ENCODE measurements around the gene SULT2A1.
"Not testable (repeated sequence)": the region's sequence is repeated elsewhere in the genome, so short reads cannot be mapped to it uniquely, and the experiment has no call there.

SULT2A1 gene, protein sequence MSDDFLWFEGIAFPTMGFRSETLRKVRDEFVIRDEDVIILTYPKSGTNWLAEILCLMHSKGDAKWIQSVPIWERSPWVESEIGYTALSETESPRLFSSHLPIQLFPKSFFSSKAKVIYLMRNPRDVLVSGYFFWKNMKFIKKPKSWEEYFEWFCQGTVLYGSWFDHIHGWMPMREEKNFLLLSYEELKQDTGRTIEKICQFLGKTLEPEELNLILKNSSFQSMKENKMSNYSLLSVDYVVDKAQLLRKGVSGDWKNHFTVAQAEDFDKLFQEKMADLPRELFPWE

DNA sequence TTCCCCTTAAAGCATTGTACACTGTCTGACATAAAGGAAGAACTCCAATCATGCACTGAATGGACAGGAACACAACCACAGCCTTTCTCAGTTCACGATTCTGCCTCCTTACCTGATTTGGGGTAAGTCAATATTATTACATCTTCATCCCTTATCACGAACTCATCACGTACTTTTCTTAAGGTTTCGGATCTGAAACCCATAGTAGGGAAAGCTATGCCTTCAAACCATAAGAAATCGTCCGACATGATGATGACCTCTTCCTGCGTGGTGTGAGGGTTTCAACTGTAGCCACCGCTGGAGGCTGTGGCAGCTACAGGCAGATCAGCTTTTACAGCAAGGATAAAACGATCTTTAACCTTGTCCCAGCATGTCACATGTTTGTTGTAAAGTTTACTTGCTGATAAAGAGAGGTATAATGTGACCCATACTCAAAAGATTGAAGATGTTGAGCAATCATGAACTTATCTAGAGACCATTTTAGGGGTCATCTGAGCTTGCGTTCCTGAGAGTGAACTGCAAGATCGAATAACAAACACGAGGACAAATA lies at the start of gene SULT2A1:
Gene SULT2A1 (minus strand): TSS at position 306 of the 550 bp plus-strand sequence. CDS start 58 bp downstream, at position 248.
- H3K4me3 ChIP-seq (ENCODE audit: low read depth, low read length) = no peak within 1 kb of the TSS
- DNase-seq (ENCODE audit: low read depth) = no peak

DNA sequence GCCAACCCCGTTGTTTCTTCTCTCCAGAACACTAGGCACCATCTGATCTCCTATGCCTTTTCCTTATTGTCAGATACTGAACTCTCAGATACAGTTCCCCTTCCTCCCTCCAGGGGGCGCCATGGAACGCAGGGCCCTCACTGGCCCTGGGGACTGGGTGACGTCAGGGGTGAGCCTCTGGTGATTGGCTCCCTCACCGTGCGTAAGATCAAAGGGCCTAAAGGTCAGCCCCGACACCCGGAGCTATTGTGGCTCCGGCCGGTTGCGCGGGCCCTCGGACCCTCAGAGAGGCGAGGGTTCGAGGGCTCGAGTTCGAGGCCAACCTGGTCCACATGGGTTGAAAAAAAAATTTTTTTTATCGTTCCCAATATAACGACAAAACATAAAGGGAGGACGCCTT lies 42.5 kb upstream of the SULT2A1 start:
- not testable (repeated sequence) for DNase-seq (ENCODE audit: low read depth); H3K4me3 ChIP-seq (ENCODE audit: low read depth, low read length)

DNA sequence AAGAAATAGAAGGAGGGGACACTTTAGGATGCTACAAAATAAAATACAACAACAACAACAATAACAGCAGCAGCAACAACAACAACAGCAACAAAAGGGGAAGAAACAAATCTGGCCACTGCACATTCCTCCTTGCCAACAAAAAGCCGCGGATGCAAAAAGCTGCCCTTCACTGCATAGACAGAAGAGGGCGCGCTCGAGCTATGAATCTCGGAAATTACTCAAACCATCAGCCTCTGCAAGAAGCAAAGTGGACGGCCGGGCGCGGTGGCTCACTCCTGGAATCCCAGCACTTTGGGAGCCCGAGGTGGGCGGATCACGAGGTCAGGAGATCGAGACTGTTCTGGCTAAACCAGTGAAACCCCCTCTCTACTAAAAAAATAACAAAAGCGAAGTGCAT lies 34.0 kb upstream of the SULT2A1 start:
- H3K4me3 ChIP-seq (ENCODE audit: low read depth, low read length); DNase-seq (ENCODE audit: low read depth): not testable (repeated sequence)

DNA sequence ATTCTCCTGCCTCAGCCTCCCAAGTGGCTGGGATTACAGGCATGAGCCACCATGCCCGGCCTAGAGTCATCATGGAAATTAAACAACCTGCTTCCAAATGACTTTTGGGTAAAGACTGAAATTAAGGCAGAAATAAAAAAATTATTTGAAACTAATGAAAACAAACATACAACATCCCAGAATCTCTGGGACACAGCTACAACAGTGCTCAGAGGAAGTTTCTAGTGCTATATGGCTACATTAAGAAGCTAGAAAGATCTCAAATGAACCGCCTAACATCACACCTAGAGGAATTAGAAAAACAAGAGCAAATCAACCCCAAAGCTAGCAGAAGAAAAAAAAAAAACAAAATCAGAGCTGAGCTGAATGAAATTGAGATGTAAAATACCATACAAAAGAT lies 24.1 kb upstream of the SULT2A1 start:
- not testable (repeated sequence) for H3K4me3 ChIP-seq (ENCODE audit: low read depth, low read length); DNase-seq (ENCODE audit: low read depth)

DNA sequence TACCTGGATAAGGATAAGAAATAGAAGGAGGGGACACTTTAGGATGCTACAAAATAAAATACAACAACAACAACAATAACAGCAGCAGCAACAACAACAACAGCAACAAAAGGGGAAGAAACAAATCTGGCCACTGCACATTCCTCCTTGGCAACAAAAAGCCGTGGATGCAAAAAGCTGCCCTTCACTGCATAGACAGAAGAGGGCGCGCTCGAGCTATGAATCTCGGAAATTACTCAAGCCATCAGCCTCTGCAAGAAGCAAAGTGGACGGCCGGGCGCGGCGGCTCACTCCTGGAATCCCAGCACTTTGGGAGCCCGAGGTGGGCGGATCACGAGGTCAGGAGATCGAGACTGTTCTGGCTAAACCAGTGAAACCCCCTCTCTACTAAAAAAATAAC lies 23.2 kb upstream of the SULT2A1 start:
- not testable (repeated sequence) for H3K4me3 ChIP-seq (ENCODE audit: low read depth, low read length); DNase-seq (ENCODE audit: low read depth)

DNA sequence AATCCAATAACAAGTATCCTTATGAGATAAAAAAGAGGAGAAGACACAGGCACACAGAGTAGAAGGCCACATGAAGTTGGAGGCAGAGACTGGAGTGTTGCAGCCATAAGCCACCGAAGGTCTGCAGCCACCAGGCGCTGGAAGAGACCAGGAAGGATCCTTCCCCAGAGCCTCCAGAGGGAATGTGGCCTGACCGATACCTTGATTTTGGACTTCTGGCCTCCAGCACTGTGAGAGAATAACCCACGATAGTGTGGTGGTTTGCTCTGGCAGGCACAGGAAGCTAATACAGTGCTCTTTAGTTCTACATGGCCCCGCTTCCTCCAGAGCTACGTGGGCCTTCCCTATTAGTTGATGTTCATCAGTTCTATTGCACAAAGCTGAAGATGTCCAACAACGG lies 15.3 kb upstream of the SULT2A1 start:
- H3K4me3 ChIP-seq (ENCODE audit: low read depth, low read length) = no peak overlapping the region
- no peak for DNase-seq (ENCODE audit: low read depth)

DNA sequence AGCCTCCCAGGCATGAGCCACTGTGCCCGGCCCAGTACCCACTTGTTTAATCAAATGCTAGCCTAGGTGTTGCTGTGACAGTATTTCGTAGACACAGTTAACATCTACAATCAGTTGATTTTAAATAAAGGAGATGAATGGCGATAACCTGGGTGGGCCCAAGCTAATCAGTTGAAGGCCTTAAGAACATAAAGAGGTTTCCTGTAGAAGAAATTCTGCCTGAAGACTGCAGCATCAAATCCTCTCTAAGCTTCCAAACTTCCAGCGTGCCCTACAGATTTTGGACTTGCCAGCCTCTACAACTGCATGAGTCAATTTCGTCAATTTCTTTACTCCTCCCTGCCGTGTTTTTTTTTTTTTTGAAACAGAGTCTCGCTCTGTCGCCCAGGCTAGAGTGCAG lies 13.2 kb upstream of the SULT2A1 start:
- DNase-seq (ENCODE audit: low read depth) = no peak

DNA sequence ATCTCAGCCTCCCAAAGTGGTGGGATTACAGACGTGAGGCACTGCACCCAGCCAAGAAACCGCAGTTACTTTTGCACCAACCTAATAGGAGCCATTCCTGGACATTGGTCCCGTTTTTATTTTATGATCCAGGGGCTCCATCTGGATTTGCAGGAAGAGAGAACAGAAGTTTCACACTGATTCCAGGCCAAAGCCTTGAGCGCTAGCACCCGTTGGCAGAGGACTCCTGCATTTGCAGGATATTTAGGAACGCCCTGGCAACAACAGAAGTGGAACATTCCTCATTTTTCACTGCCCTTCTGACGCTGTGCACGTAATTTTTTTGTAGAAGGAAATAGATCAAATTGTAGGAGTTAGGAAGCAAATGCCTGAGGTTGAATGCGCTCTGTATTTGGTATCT lies 11.7 kb upstream of the SULT2A1 start:
- DNase-seq (ENCODE audit: low read depth) = no peak
- no peak overlapping the region for H3K4me3 ChIP-seq (ENCODE audit: low read depth, low read length)

More for the DNA sequence above, 13.2 kb upstream of the SULT2A1 start:
- H3K4me3 ChIP-seq (ENCODE audit: low read depth, low read length) = no peak overlapping the region

DNA sequence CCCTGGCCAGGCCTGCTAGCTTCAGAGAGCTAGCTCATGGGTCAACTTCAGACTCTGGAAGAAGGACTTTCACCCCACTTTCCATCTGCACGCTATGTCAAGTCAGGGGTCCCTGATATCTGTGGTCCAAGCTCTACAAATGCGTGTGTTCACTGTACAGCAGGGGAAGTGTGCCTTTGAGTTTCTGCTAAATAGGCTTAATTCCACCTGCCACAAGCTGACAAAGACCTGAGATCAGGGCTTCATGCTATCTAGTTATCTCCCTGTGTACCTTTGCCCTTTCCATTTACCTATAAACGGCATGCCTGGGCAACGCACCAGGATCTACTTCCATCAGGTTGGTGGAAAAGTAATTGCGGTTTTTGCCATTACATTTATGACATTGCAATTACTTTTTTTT lies 10.7 kb upstream of the SULT2A1 start:
- no peak for DNase-seq (ENCODE audit: low read depth)
- no peak overlapping the region for H3K4me3 ChIP-seq (ENCODE audit: low read depth, low read length)

DNA sequence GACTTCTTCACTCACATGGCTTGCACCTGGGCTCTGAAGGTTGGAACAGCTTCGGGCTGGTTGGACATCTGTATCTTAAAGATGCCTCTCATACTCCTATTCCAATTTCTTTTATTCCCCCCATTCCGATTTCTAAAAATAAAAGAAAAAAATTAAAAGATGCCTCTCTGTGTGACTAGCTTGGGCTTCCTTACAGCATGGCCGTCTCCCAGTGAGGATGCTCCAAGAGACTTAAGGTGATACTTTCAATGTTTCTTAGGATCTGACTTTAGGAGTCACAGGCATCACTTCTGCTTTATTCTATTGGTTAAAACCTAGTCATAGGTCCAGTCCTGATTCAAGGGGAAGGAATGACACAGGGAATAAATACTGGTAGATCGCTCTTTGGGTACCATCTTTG lies 9.9 kb upstream of the SULT2A1 start:
- no peak for DNase-seq (ENCODE audit: low read depth)
- no peak overlapping the region for H3K4me3 ChIP-seq (ENCODE audit: low read depth, low read length)

DNA sequence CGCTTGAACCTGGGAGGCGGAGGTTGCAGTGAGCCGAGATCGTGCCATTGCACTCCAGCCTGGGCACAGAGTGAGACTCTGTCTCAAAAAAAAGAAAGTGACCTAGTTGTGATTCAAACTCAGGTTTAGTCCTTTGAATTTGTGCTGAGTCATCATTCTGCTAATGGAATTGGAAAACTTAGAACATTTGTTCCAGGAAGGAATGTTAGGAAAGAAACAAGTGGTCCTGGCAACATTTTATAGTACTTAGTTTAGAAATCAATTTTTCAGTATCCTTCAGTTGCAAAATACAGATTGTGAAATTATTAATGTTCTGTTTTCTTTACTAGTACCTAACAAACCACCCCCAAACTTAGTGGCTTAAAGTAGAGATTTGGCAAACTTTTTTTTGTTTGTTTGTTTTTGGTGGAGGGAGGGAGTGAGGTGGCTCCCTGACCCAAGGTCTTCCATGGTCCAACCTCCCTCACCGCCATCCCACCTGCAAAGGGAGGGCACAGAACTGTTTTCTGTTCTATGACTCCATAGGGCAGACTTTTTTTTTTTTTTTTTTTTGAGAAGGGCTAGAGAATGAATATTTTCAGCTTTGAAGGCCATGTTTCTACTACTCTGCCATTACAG lies 9.2 kb upstream of the SULT2A1 start:
- no peak overlapping the region for H3K4me3 ChIP-seq (ENCODE audit: low read depth, low read length)
- no peak for DNase-seq (ENCODE audit: low read depth)

DNA sequence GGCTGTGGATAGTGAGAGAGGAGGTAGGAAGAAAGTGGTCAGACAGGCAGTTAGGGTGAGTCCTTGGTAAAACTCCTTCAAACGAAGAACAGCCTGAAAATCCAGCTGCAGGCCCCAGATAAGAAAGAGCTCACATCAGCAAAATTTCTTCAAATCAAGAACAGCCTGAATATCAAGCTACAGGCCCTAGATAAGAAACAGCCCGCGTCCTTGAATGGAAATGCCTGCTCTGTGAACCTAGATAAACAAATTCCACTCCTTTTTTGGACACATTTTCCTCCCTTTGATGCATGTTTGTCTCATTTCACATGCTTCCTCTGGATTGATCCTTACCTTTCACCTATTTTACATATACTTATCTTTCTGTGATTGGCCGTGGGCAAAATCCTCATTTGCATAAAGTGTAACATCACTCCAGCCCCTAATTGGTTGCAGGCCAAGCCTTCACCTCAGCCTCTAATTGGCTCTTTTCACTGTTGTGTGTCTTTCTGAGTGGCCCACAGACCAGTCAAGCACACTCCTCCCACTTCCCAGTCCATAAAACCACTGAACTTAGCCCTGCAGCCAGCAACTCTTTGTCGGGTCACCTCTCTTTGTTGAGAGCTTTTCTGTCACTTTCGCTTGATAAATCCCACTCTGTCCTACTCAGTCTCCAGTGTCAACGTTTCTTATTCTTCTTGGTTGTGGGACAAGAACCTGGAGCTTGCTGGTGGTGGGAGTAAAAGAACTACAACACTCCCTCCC lies 6.0 kb upstream of the SULT2A1 start:
- no peak for DNase-seq (ENCODE audit: low read depth)
- H3K4me3 ChIP-seq (ENCODE audit: low read depth, low read length) = no peak overlapping the region

DNA sequence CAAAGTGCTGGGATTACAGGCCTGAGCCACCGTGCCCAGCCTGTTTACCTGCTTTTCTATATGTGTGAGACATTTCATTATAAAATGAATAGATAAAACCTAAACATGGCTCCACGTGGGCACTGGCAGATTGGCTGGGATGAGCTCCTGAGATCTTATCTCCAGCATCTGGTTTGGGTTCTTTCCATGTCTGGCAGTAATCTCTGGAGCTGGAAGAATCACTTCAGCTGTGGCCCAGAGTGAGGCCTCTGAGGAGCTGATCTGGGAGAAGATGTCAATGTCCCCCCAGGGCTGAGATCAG lies 5.5 kb upstream of the SULT2A1 start:
- DNase-seq (ENCODE audit: low read depth) = no peak
- no peak overlapping the region for H3K4me3 ChIP-seq (ENCODE audit: low read depth, low read length)

DNA sequence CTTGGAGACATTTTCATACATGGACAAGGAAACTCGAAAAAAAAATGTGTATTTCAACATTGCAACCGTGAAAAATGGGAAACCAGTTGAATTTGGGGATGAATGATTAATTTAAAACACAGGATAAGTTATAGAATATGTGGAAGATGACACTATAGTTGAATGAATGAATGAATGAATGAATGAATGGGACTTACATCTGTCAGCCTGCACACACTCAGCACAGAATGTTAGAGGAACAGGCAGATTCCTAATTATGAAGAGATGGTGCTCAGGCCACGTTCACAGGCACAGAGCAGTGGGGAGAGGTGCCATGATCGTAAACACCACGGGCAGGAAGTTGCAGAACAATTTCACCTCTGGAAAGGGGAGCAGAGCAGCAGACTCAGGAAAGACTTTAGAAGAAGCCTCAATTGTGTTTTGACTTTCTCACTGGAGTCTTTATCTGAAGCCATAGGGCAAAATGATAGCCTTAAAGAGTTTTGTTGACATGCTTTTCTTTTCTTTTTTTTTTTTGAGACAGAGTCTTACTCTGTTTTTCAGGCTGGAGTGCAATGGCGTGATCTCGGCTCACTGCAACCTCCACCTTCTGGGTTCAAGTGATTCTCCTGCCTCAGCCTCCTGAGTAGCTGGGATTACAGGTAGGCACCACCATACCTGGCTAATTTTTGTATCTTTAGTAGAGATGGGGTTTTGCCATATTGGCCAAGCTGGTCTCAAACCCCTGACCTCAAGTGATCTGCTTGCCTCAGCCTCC lies 4.9 kb upstream of the SULT2A1 start:
- no peak for DNase-seq (ENCODE audit: low read depth)
- H3K4me3 ChIP-seq (ENCODE audit: low read depth, low read length) = no peak overlapping the region

DNA sequence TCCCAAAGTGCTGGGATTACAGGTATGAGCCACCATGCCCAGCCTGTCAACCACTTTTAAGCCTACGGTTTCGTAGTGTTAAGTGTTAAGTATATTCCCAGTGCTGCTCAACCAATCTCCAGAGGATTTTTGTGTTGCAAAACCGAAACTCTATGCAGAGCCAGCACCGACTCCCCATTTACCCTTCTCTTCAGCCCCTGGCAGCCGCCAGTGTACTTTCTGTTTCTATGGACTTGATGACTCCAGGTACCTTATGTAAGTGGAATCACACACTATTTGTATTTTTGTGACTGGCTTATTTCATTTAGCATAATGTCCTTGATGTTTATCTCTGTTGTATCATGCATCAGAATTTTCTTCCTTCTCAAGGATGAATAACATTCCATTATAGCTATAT lies 1.1 kb downstream of the SULT2A1 start:
- no peak for DNase-seq (ENCODE audit: low read depth)
- H3K4me3 ChIP-seq (ENCODE audit: low read depth, low read length) = no peak overlapping the region

DNA sequence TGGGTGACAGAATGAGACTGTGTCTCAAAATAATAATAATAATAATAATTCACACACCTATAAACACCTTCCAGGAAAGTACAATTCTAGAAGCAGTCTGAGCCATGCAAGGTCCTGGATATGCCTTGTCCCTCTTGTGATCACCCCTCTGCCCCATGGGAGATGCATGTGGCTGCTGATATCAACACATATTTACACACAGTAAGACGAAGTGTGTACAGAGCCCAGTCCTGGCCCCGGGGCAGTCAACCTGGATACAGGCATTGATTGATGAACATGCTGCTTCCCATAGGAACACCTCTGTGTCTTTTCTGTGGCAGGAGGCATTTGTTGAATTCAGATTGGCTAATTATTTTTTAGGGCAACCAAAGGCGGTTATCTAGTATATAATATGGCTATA lies 3.2 kb downstream of the SULT2A1 start:
- H3K4me3 ChIP-seq (ENCODE audit: low read depth, low read length) = no peak overlapping the region
- DNase-seq (ENCODE audit: low read depth) = no peak

DNA sequence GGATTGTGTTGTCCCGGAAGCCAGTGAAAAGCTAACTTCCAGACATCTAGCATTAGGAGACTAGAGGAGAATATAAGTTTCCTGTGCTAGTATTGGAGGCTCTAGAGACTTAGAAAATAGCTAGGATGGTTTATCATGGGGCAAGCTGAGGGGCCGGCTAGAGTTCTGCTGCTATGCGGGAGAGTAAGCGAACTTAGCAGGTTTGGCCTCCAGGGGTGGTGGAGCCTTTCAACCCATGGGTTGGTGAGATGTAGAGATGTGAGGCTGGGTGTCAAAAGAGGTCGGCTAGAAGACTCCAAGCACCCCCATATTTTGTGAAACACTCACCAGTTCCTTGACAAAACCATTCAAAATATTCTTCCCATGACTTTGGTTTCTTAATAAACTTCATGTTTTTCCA lies 4.4 kb downstream of the SULT2A1 start:
- no peak overlapping the region for H3K4me3 ChIP-seq (ENCODE audit: low read depth, low read length)
- DNase-seq (ENCODE audit: low read depth) = no peak

DNA sequence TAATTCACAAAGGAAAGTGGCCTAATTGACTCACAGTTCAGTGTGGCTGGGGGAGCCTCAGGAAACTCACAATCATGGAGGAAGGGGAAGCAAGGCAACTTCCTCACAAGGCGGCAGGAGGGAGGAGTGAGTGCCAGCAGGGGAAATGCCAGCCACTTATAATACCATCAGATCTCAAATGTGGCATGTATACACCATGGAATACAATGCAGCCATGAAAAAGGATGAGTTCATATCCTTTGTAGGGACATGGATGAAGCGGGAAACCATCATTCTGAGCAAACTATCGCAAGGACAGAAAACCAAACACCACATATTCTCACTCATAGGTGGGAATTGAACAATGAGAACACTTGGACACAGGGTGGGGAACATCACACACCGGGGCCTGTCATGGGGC lies 6.7 kb downstream of the SULT2A1 start:
- not testable (repeated sequence) for H3K4me3 ChIP-seq (ENCODE audit: low read depth, low read length); DNase-seq (ENCODE audit: low read depth)

DNA sequence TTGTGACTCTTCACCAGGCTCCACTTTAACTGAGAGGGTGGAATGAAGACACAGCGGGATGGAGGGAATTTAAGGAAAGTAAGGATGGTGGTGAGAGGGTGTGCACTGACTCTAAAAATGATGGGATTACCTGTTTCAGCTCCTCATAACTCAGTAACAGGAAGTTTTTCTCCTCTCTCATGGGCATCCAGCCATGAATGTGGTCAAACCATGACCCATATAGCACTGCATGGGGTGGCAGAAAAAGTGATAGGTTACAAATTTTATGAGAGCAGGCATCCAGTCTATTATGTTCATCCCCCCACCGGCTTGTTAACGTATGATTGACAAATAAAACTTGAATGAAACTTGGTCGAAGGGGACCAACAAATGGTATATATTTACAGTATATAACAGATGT lies 7.2 kb downstream of the SULT2A1 start:
- no peak for DNase-seq (ENCODE audit: low read depth)

DNA sequence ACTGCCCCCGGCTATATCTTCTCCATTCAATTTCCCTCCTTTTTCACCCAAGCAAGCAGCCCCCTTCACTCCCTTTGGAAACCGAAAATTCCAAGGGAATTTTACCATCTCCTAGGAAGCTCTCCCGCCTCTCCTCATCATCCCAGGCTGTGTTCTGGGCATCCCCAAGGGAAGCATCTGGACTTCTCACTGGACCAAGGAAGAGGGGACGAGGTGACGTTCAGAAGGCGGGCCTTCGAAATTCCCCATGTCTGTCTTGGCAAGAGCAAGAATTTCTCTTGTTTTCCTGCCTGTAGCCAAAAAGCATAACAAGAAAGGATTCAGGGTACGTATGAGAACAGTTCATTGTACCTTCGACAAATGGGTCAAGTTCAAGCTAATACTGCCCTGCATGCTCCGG lies 20.9 kb downstream of the SULT2A1 start:
- H3K4me3 ChIP-seq (ENCODE audit: low read depth, low read length) = no peak overlapping the region
- DNase-seq (ENCODE audit: low read depth) = no peak

More for the DNA sequence above, 7.2 kb downstream of the SULT2A1 start:
- no peak overlapping the region for H3K4me3 ChIP-seq (ENCODE audit: low read depth, low read length)
